Ishikawa (cell line): ENCODE measurements around the gene VAV3.

Experiments
- CEBPB ChIP-seq: IDR thresholded peaks from 2 replicates; pipeline ENCODE4 v1.6.1; 2012
- CREB1 ChIP-seq: IDR thresholded peaks from 2 replicates; pipeline ENCODE4 v1.6.1; 2012; ENCODE audit warnings: low read depth
- EGR1 ChIP-seq: IDR thresholded peaks from 2 replicates; pipeline ENCODE4 v1.6.1; 2012
- EP300 ChIP-seq: IDR thresholded peaks from 2 replicates; pipeline ENCODE4 v1.6.1; 2012; ENCODE audit warnings: borderline replicate concordance
- FOXM1 ChIP-seq: IDR thresholded peaks from 2 replicates; pipeline ENCODE4 v1.6.1; 2012; ENCODE audit warnings: low read depth, borderline replicate concordance
- NFIC ChIP-seq: IDR thresholded peaks from 2 replicates; pipeline ENCODE4 v1.6.1; 2012
- RAD21 ChIP-seq: IDR thresholded peaks from 2 replicates; pipeline ENCODE4 v1.6.1; 2012; ENCODE audit warnings: low read depth
- TAF1 ChIP-seq: IDR thresholded peaks from 2 replicates; pipeline ENCODE4 v1.6.1; 2012; ENCODE audit warnings: low read depth, mild to moderate bottlenecking
- TCF12 ChIP-seq: IDR thresholded peaks from 2 replicates; pipeline ENCODE4 v1.6.1; 2012; ENCODE audit warnings: low read depth
- TEAD4 ChIP-seq: IDR thresholded peaks from 2 replicates; pipeline ENCODE4 v1.6.1; 2012
- YY1 ChIP-seq: IDR thresholded peaks from 2 replicates; pipeline ENCODE4 v1.6.1; 2012; ENCODE audit warnings: low read depth
- ZBTB7A ChIP-seq: IDR thresholded peaks from 2 replicates; pipeline ENCODE4 v1.6.1; 2012; ENCODE audit warnings: low read depth
- TF ChIP-seq, protein P1 (sequence below): IDR thresholded peaks from 2 replicates; pipeline ENCODE4 v1.6.1; 2012
- TF ChIP-seq, protein P2 (sequence below): IDR thresholded peaks from 2 replicates; pipeline ENCODE4 v1.6.1; 2012; ENCODE audit warnings: low read depth, mild to moderate bottlenecking
- TF ChIP-seq, protein P3 (sequence below): IDR thresholded peaks from 2 replicates; pipeline ENCODE4 v1.6.1; 2012

Gene VAV3

DNA sequence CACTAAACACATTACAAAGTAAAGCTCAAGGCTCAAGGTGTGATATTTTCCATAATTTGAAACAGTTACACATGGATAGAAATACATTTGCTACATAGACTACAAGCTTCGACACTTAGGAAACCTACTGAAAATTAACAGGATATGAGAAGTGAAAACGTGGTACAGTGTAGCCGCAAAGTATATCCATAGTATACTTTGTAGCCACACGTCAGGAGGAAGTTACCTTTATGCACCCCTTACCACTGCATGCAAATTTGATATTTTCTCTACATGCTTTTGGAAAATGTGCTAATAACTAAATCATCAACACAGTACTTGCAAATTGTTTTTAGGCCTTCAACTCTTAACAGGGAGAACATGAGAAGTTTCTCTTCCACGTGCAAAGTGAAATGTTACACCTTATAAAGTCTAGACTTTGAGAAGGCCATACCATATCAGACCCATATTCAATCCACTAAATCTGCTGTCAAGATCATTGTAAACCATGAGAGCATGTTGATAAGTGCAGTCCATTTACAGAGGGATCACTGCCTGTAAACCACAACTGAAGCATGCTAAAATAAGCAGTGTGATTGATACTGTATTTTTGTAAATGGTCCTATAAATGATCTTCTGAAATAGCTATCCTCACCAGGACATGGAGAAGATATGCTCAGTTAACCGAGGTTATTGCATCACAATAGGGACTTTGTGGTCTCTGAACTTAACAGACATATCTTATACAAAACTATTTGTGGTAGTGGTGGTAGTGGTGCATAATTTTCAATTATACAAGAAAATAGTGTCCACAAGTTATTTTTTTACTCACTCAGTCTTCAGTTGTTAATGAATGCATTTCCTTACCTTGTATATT, 64.7 kb downstream of the VAV3 start:
- TF ChIP-seq NFIC = no peak
- TF ChIP-seq EGR1 = no peak
- no peak for TF ChIP-seq TAF1
- no peak for TF ChIP-seq EP300
- TF ChIP-seq TCF12 = no peak
- TF ChIP-seq CREB1 = no peak
- no peak for TF ChIP-seq ZBTB7A
- TF ChIP-seq, protein P1, sequence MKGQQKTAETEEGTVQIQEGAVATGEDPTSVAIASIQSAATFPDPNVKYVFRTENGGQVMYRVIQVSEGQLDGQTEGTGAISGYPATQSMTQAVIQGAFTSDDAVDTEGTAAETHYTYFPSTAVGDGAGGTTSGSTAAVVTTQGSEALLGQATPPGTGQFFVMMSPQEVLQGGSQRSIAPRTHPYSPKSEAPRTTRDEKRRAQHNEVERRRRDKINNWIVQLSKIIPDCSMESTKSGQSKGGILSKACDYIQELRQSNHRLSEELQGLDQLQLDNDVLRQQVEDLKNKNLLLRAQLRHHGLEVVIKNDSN = no peak
- TF ChIP-seq, protein P2, sequence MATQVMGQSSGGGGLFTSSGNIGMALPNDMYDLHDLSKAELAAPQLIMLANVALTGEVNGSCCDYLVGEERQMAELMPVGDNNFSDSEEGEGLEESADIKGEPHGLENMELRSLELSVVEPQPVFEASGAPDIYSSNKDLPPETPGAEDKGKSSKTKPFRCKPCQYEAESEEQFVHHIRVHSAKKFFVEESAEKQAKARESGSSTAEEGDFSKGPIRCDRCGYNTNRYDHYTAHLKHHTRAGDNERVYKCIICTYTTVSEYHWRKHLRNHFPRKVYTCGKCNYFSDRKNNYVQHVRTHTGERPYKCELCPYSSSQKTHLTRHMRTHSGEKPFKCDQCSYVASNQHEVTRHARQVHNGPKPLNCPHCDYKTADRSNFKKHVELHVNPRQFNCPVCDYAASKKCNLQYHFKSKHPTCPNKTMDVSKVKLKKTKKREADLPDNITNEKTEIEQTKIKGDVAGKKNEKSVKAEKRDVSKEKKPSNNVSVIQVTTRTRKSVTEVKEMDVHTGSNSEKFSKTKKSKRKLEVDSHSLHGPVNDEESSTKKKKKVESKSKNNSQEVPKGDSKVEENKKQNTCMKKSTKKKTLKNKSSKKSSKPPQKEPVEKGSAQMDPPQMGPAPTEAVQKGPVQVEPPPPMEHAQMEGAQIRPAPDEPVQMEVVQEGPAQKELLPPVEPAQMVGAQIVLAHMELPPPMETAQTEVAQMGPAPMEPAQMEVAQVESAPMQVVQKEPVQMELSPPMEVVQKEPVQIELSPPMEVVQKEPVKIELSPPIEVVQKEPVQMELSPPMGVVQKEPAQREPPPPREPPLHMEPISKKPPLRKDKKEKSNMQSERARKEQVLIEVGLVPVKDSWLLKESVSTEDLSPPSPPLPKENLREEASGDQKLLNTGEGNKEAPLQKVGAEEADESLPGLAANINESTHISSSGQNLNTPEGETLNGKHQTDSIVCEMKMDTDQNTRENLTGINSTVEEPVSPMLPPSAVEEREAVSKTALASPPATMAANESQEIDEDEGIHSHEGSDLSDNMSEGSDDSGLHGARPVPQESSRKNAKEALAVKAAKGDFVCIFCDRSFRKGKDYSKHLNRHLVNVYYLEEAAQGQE = no peak
- no peak for TF ChIP-seq RAD21

DNA sequence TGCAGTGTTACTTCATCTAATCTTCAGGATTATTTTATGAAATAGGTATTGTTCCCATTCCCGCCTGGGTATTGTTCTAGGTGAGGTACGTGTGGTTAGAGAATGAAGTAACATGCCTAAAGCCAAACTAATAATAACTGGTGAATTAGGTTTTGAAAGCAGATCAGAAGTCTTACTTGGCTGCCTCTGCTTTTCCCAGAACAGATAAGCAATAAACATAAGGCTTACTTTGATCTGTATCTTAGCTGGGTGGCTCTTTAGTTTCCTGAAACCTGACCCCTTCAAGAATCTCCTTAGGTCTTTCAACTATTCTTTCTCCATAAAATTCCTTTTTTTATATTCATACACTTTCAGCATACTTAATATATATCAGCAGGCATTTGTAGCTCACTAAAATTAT, 65.3 kb downstream of the VAV3 start:
- TF ChIP-seq NFIC (no peak), TEAD4 (no peak), FOXM1 (no peak)
- TF ChIP-seq, protein P1 = no peak

DNA sequence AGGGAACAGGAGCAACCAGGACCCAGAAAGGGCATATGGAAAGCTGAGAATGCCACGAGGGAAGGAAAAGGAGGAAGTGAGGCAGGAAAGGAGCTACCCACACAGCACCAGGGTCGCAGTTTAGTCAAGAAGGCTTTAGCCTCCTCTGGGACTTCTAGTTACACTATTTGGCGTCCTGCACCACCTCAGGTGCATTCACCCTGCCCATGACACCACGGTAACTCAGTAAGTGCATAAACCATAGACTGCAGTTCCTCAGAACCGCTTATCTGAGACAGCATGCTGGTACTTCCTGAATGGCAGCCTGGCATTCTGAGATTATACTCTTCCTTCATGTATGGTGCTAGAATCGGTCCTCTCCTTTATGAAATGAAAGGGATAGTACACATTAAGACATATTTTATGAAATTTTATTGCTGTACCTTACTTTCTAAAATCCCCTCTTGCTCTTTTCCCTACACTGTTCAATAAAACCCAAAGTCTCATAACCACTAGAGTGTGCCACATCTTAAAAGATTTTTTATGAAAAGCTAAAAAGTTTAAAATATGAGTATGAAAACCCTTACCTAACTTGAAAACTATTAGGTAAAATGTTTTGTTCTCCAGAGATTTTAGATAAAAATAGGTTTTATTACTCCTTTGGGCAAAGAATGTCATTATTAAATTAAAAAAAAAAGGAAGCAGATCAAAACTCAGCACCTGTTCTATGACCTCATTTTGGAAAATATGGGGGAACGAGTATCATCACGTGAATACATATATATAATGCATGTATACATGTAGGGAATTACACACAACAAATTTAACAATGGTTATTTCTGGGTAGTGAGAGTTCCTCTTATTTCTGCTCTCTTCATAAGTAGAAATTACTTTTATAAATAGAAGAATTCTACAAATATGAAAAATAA, 67.3 kb downstream of the VAV3 start:
- TF ChIP-seq, protein P3, sequence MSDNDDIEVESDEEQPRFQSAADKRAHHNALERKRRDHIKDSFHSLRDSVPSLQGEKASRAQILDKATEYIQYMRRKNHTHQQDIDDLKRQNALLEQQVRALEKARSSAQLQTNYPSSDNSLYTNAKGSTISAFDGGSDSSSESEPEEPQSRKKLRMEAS = no peak
- TF ChIP-seq EP300 (no peak), RAD21 (no peak), CREB1 (no peak), FOXM1 (no peak), TEAD4 (no peak), EGR1 (no peak), CEBPB (no peak), TAF1 (no peak), ZBTB7A (no peak), YY1 (no peak), TCF12 (no peak), NFIC (no peak)
- TF ChIP-seq, protein P1 = no peak
- TF ChIP-seq, protein P2 = no peak

DNA sequence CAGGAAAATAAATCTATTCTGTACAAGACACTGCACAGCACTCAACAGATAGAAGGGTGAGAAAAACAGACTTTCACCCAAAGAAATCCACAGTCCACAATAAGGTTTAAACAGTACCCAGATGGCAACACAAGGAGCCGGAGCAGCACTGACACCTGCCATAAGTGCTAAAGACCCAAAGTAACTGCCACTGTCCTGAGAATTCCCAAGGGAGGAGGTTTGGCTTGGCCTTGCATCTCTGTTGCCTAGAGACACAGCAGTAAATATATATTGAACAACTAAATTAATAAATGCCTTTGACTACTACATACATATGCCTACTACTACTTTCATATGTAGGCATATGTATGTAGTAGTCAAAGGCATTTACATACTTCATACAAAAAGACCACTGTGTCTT, 68.0 kb downstream of the VAV3 start:
- no peak for TF ChIP-seq YY1
- TF ChIP-seq ZBTB7A = no peak
- TF ChIP-seq CREB1 = no peak
- TF ChIP-seq NFIC = no peak
- TF ChIP-seq, protein P3 = no peak
- TF ChIP-seq CEBPB = no peak
- TF ChIP-seq TAF1 = no peak
- no peak for TF ChIP-seq FOXM1
- TF ChIP-seq RAD21 = no peak
- TF ChIP-seq EGR1 = no peak
- TF ChIP-seq, protein P1 = no peak
- no peak for TF ChIP-seq EP300
- TF ChIP-seq, protein P2 = no peak
- no peak for TF ChIP-seq TEAD4
- TF ChIP-seq TCF12 = no peak
